ENCODE measurements around the gene TNFRSF14.

The TNFRSF14 gene

DNA sequence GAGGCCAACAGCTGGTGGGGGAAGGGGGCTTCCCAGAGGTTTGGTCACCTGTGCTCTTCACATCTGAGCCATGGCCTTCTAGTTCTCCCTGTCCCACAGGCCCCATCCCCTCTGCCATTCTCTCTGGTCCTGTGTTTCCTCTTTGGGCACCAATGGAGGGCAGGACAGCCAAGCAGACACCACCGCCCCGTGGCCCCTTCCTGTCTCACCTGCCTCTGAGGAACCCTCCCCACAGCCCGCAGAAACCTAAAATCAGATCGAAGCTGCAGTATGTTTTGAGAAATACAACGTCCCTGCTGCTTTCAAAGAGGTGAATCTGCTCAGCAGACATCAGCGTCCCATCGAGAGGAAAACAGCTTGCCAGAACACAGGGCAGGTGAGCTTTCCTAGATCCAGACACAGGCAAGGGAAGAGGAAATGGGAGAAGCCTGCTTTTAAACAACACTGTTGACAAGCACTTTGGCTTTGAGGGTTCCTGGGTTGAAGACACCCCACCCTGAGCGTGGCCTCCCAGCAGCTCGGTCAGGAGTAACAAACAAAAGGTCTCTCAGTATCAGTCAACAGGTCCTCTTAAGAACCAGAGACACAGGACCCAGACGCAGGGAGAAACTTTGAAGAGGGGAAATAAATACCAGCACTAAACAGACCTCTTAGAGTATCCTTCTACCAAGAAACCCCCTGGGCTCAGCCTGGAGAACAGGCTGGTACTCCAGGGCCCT is 32.1 kb upstream of the TNFRSF14 start:
- no peak for DNase-seq

DNA sequence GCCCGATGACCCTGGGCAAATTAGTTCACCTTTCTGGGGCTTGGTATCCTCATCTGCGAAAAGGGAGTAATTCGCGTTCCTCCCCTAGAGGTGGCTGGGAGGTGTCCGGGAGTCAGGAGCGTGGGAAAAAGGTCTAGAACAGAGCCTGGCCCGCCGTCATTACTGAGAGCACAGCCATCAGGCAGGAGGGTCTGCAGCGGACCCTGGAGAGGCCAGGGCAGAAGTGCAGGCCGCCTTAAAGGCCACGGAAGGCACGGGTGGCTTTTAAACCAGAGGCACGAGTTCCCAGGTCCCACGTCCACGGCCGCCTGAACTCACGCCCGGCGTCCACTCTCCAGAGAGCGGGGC is 30.6 kb upstream of the TNFRSF14 start:
- no peak for DNase-seq

DNA sequence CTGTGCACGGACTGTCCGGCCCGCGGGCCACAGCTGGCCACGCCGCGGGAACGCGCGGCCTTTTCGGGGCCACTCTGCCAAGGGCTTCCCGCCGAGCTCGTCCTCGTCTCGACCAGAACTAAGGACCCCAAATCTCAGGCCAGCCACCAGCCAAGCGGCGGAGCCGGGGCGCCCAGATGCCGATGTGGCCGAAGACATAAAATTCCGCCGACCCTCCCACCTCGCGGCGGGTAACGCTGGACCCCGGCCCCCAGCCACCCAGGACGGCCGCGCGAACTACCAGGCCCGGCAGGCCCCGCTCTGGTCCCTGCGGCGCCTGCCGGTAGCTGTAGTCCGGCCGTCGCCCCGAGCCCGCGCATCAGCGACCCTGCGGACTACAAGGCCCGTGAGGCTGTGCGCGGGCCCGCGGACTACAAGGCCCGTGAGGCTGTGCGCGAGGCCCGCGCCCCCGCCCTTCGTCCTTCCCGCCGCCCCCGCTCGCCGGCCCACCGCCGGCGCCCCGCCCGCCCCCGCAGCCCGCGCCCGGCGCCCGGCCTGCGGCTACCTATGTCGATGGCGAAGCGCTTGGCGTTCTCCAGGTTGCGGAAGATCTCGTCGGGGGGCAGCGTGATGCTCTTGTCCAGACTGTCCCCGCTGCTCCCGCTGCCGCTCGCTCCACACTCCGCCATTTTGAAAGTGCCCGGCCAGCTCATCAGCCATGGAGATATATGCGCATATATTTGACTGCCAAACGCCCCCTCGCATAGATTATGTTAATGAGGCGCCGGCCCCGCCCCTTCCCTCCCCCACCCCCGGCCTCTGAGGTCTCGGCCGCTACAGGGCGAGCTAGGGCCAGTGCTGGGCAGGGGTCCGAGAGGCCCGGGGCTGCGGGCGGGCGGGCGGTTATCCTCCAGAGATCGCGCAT is 30.0 kb upstream of the TNFRSF14 start, which contains the start of gene PANK4:
PANK4 (minus strand) TSS at position 677 of the 904 bp plus-strand sequence; CDS start at position 668, 9 bp downstream.
- DNase-seq = peak; percentile 92

DNA sequence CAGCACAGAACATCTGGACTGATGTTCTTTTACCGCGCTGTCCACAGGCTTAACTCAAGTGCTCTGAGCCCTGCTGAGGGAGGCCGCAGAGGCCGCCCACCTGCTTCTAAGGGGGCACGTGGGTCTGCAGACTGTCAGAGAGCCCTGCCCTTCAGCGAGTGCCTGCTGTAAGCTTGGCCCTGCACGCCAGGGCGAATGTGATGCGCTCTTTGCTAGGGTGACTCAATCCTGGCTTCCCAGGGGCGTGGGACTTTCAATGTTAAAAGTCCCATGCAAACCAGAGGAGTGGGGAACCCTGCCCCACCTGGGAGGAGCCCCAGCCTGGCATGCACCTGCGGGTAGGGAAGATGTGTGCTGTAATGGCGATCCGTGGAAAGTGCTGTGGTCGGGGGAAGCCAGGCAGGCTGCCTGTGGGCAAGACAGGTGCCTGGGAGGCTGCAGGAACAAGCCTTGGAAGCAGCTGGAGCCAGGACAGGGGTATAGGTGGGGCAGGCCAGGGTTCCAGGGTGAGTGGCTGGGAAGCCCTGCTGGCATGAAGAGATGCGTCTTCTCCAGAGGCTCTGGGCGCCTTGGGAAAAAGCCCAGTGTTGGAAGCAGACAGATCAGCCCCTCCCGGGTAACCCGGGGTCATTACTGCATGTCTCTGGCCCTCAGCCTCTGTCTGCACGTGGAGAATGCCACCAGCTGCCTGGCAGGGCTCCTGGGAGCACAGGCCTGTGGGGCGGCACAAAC is 29.2 kb upstream of the TNFRSF14 start:
- peak; percentile 84 for DNase-seq

DNA sequence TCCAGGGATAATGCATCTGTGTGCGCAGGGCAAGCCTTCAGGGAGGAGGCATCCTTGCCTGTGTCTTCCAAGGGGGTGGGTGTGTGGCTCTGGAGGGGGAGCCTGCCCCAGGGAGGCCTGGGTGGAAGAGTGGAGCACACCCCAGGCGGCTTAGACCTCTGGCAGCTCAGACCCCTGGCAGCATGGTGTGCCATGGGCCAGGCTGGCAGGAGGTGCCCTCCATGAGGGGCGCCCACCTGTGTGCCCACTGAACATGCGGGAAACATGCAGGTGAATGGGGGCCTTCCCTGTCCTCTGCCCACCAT is 28.7 kb upstream of the TNFRSF14 start:
- no peak for DNase-seq

DNA sequence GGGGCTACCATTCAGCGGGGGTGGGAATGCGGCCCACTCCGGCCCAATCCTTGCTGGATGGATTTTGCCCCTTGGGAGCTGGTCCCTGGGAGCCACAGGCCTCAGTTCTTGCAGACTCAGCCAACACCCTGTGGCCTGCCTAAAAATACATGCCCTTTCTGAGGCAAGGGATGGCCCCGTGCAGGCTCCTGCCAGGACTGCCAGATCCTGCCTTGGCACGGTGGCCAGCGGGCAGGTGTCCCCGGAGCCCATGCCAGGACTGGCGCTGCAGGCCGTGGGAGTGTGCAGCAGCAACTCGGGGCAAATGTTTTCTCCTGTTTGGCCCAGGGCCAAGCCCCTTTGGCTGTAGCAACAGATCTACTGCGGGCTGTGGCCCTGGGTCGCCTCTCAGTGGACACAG is 28.2 kb upstream of the TNFRSF14 start:
- no peak for DNase-seq

DNA sequence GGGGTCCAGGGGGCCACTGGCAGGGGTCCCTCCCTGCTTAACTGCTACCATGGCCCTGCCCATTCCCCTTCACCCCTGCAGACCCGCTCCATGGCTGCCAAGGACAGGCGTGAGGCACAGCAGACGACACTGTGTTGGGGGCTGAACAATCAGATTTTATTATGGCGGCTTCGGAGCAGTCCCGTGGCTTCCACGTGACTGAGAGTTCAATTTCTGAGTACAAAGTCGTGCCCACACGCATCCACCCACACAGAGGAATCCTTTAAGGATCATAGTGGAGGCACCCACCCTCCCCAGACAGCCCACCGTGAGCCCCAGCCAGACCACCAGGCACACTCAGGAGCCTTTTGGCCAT is 27.6 kb upstream of the TNFRSF14 start:
- no peak for DNase-seq

DNA sequence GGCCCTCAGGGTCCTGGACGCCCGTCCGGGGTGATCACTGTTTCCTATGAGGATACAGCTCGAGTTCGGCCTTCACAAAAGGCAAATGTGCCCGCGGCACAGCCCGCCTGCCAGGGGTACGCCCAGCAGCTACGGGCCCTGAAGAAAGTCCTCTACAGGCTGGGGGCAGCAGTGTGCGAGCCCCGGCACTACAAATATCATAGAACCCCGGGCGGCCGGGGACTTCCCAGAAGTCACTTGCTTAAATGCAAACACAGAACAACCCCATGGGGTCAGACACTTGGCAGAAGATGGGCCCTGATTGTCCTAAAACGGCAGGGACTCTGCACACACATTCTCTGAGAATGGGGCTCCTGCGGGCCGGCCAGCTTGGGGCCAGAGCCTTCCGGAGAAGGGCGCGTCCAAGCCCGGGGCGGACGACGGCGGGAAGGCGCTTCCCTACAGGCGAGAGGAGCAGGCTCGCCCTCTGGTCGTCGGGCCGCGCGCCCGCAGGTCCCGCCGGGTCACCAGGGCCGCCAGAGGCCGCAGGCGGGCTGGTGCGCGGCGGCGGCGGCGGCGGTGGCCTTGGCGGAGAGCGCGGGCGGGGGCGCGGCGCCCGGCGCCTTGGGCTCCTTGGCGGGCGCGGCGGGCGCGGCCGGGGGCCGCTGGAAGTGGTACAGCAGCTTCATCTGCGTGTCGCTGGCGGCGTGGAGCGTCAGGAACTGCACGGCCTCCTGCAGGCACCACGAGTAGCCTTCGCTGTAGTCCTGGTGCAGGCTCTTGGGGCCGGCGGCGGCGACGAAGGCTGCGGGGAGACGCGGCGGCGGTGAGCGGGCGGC is 27.0 kb upstream of the TNFRSF14 start:
- DNase-seq = no peak

DNA sequence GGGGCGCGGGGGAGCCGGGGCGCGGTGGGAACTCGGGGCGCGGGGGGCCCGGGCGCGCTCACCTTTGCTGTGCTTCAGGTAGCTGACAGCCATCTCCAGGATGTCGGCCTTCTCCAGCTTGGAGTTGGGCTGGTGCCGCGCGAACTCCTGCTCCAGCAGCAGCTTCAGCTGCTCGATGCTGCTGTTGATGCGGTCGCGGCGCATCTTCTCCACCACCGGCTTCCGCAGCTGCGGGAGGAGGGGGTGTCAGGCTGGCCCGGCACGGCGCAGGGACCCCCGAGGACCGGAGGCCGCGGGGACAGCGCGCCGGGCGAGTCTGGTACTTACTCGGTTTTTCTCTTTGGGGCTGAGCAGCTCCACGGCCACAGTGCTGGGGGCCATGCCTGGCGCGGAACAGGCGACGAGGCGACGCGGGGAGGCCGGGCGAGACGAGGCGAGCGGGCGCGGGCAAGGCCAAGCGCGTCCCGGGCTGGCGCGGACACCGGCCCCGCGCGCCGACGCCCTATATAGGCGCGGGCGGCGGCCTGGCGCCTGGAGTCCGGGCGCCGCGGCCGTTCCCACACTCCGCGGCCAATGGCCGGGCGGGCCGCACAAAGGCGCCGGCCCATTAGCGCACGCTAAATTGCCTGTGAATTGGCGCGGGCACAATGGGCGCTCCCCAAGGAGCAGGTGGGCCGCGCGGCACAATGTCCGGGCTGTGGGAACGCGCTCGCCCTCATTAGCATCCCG is 26.2 kb upstream of the TNFRSF14 start, which contains the start of gene HES5:
HES5 (minus strand) TSS at position 480 of the 729 bp plus-strand sequence; CDS start at position 381, 99 bp downstream.
- peak; percentile 54 for DNase-seq

DNA sequence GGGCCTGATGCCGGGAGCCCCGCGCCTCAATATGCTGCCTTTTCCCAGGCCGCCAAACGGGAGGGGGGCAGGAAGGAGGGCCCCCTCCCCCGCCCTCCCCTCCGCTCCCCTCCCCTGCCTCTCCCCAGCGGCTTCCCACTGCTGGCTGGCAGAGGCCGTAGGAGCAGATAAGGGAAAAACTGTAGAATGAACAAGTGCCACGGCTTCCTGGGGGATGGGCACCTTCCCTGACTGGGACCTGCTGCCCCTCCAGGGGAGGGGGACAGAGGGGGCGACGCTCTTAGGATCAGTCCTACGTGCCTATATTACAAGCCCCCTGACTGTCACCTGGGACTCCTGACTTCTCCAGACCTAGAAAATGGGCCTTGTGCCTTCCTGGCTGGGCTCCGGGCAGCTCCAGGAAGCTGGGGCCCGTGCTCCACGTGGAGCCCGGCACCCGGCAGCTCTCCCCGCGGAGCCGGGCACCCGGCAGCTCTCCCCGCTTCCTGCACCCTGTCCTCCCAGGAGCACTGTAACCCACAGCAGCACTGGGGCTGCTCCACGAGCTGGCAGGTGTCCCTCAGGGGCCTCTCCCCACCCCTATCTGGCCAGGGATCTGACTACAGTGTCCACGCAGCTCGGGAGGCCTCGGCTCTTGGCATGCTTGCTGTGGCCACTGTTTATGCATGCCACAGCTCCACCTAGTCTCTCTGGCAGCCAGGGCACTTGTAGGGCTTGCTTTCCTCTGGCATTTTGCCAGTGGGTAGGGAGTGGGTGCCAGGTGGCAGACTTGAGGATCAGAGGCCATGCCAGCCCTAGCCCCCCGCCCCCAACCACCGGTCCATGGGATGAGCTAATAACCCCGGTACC is 25.4 kb upstream of the TNFRSF14 start:
- DNase-seq = no peak

DNA sequence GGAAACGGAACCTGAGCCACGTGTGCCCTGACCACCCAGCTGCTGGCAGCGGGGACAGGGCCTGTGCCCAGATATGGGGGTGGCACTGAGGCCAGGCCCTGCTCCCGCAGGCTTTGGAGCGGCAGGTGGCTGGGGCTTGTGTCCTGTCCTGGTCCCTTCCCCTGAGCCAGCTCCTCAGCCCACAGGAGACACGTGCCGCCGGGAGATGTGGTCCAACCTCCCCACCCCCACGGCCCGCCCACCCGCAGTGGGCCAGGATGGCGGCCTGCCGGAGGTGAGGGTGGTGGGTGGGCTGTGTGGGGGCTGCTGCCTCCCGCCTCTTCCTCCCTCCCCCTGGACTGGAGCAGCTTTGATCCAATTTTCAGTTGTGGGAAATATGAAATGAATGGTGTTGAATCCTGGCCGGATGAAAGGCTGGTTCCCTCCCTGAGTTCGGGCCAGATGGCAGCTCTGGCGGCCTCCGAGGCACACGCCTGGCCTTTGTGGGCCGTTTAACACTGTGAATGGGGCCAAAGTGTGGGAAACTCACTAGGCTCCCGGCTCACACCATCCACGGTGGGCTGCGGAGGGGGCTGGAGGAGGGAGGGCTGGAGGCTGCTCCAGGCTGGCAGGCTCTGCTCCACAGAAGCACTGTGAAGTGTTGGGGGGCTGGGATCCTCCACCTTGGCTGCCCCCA is 23.5 kb upstream of the TNFRSF14 start:
- DNase-seq = no peak

DNA sequence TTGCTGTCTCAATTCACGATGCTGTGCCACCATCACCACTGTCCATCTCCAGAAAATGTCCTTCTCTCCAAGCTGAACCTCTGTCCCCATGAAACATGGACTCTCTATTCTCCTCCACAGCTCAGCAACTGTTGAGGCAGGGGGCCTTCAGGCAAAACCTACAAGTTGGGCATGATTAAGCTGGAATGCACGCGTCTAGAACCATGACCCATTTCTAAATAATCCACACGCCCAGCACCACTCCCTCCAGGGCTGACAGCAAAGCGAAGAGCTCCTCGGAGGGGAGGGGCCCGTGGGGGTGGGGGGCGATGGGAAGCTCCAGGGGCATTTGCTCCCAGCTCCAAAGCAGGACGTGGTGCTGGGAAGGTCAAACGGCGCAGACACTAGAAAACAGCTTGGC is 22.8 kb upstream of the TNFRSF14 start:
- DNase-seq = no peak

DNA sequence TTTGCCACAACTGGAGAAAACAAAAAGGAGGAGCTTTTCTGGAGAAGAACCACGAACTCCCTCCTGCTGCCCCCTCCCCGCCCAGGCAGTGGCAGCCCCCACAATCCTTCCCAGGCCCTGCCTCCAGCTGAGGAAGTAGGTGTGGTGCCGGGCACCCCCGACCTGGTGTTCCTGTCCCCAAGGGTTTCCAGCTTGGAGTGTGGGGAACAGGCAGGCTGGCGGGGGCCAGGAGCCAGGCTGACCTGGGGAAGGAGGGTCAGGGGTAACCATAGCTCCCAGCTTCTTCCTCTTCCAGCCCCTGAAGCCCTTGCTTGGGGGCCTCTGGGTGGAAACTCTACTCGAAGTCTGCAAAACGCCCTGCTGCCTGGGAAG is 21.9 kb upstream of the TNFRSF14 start:
- no peak for DNase-seq

DNA sequence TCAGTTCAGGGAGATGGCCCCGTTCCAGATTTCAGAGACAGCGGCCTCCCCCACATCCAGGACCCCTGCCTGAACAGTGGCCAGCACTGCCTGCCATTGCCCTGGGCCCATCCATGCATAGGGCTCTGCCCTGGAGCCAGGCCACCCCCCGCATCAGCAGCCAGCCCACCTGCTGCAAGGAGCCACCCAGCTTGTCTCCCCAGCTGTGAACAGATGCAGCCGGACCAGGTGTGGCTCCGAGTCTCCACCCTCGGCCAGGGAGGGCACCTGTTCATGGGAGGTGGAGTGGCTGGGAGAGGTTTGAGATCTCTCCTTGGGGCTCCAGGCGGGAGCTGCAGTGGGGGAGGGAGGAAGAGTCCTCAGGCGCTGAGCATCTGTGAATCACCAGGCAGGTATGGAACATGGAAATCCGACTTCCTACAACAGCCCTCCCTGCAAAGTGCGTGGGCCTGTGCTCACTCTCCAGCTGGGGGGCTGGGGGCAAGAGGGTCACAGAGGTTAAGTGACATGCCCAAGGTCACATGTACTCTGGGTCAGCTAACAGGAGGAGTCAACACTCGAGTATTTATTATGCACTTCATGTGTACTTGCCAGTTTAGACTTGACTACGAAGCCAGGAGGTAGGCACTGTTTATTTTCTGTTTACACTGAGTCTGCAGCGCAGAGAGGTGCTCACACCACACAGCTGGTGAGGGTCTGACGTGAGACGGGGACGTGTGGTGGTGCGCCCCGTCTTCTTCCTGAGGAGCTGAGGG is 21.3 kb upstream of the TNFRSF14 start:
- DNase-seq = no peak

DNA sequence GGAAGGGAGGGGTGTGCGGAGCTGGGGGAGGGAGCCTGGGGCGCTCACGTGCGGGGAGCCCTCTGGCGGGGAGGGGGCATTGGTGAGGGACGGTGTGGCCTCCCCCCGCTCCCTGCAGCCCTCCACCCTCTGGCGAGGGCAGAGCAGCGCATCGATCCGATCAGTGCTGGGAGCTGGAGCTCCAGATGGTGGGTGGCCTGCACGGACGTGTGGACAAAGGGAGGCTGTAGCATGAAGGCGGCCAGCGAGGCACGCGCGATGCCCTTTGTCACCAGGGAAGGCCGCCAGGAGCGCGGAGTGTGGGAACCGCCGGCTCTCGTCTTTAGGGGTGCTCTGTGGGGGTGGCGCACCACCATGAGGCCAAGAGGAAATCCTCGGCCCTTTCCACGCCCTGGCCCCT is 20.7 kb upstream of the TNFRSF14 start:
- DNase-seq = no peak

DNA sequence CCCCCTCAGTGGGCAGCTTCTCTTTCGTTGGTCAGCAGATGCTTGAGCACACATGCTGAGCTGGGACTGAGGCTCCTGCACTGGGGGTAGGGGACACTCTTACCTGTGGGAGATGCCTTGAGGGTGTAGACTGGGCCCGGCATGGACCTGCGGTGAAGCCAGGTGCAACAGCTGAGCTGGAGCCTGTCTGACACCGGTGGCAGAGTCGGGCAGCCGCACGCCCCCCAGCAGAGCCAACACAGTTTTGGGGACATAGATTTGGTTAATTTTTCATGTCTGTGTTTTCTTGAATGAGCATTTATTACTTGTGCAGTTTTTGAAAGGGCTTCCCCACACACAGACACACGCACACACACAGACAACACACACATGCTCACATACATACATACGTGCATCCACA is 20.2 kb upstream of the TNFRSF14 start:
- DNase-seq = no peak

DNA sequence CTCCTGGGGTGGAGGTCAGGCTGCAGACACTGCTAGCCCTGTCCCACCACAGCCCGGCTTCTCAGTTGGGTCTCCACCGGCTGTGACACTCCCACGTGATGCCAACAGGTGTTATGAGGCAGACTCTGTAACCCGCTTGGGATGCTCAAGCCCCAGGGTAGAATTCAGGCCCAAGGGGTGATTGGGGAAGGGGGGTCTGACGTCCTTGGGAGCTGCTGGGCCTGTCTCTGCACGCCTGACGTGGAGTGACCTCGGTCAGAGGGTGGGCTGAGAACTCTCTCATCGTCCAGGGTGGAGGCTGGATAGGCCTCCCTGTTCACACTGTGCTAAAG is 18.4 kb upstream of the TNFRSF14 start:
- DNase-seq = no peak

DNA sequence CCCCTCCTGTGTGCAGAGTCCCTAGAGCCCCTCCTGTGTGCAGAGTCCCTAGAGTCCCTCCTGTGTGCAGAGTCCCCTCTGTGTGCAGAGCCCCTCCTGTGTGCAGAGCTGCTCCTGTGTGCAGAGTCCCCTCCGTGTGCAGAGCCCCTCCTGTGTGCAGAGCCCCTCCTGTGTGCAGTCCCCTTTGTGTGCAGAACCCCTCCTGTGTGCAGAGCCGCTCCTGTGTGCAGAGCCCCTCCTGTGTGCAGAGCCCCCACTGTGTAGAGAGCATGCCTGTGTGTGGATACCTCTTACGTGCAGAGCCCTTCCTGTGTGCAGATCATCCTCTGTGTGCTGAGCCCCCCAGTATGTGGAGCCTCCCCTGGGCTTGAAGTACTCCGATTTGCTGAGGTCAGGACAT is 17.8 kb upstream of the TNFRSF14 start:
- DNase-seq = no peak

DNA sequence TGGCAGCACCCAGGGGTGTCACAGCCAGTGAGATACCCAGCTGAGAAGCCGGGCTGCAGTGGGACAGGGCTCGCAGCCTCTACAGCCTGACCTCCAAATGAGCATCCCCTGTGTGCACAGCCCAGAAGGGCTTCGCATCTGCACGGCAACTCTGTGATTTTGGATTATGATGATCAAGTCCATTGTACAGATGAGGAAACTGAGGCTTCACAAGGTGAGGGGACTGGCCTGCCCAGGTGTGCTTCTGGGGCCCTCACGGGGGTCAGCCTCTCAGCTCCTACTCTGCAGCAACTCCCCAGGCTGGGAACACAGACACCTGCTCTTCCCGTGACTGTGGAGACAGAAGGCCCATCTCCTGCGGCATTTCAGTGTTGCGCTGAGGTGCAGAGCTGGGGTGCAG is 17.3 kb upstream of the TNFRSF14 start:
- no peak for DNase-seq

DNA sequence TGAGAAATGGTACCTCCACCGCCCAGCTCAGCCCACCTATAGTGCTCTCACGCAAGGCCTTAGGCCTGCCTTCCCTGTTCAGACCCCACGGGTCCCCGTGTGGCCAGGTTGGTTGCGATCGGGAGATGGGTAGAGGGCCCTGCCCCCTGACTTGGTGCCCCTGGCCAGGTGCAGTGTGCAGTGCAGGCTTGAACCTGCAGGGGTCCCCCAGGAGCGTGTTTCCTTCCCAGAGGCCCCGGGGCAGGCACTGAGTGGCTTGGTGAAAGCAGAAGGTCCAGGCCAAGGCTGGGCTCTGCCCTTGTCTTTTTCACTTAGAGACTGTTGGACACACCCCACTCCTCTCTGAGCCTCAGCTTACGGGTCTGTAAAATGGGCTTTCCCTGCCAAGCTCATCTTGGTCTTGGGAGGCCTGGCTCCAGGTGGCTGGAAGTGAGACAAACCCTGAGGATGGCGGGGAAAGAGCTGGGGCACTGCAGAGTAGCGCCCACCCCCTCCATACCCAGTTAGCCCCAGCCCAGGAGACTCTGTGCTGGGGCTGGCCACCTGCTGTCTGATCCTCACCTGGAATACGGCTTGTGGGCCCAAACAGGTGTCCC is 16.8 kb upstream of the TNFRSF14 start:
- peak; percentile 80 for DNase-seq

Data from activated CD8-positive, alpha-beta memory T cell treated with anti-CD3 and anti-CD28 coated beads, Interleukin-2, amount 50 U/mL, for 48 hours (primary cell).